HG03457 (cell line): ENCODE results near the gene COA8.
"Not testable (repeated sequence)": the region's sequence is repeated elsewhere in the genome, so short reads cannot be mapped to it uniquely, and the experiment has no call there.

Experiments used
- ATAC-seq: cut with Tn5 transposase; IDR thresholded peaks from one replicate; pipeline ENCODE4 v1.9.1; 2021; ENCODE audit warnings: moderate number of reproducible peaks; ENCODE audit not compliant: unreplicated experiment

The COA8 gene

DNA sequence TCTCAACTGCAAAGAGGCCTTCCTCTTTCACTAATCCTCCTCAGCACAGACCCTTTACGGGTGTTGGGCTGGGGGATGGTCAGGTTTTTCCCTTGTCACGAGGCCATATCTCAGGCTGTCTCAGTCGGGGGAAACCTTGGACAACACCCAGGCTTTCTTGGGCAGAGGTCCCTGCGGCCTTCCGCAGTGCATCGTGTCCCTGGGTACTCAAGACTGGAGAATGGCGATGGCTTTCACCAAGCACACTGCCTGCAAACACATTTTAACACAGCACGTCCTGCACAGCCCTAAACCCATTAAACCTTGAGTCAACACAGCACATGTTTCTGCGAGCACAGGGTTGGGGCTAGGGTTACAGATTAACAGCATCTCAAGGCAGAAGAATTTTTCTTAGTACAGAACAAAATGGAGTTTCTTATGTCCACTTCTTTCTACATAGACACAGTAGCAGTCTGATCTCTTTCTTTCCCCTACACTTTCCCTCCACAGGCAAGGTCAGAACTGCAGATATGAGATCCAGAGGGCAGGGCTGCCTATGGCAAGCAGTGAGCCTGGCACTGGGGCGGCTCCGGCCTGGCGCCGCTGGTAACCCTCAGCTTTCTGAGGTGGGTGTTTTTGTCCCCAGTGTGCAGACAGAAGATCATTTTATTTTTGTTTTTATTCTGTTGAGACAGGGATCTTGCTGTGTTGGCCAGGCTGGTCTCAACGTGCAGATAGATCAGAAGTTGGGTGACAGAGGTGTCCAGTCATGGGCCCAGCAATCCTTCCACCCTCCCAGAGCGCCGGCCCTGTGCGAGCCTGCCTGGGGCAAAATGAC is 37.1 kb upstream of the COA8 start:
- ATAC-seq, result not testable (repeated sequence)

- no peak for ATAC-seq
These were observed 36.4 kb upstream of the COA8 start for GRCh38 chr14:103526247-103526913.

DNA sequence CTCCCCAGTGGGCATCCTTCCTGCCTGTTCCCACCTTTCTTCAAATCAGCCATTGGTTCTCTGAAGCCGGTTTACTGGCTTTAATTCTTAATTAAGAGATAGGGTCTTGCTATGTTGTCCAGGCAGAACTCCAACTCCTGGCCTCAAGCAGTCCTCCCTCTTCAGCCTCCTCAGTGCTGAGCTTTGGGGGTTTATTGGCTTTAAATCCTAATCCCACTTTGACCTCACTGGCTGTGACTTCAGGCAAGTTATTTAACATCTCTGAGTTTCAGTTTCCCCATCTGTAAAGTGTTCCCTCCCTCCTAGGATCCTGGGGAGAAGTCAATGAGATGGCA is 35.9 kb upstream of the COA8 start:
- no peak for ATAC-seq

DNA sequence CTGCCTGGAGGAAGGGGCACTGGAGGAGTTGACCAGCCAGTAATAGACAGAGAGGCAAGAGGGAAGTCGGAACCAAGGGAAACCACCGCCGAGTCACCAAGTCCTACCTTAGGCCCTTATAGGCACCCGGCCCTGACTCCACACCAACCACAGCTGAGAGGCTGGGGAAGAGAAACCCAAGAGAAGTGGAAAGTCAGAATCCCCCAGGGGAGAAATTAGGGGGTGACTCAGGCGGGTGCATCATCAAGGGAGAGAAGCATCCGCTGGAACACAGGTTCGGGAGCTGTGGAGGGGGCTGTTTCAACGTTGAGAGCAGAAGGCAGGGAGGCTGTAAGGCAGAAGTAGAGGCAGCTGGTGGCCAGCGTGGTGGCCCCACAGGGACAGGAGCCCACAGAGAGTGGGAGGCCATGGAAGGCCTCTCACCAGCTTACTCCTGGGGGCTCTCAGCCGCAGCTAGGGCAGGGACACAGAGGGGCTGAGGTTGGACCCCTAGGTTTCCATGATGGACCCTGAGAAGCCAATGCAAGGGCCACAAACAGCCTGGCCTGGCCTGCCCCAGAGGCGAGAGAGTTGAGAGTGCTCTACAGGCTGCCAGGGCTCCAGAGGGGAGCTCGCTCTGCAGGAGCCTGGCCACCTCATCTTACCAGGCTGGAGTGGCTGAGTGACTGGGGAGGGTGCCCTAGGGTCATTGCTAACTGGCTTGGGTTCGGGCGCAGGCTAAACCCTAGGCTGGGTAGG is 35.2 kb upstream of the COA8 start:
- no peak for ATAC-seq

GRCh38 chr14:103528146-103528586 is 34.6 kb upstream of the COA8 start:
- no peak for ATAC-seq

GRCh38 chr14:103528587-103529382 is 34.0 kb upstream of the COA8 start, which contains the start of gene TRMT61A:
TSS of gene TRMT61A (plus strand) at chr14:103529196. CDS start at chr14:103529979, 783 bp downstream.
- no peak for ATAC-seq

- no peak for ATAC-seq
These were observed 33.1 kb upstream of the COA8 start for GRCh38 chr14:103529383-103530365.

DNA sequence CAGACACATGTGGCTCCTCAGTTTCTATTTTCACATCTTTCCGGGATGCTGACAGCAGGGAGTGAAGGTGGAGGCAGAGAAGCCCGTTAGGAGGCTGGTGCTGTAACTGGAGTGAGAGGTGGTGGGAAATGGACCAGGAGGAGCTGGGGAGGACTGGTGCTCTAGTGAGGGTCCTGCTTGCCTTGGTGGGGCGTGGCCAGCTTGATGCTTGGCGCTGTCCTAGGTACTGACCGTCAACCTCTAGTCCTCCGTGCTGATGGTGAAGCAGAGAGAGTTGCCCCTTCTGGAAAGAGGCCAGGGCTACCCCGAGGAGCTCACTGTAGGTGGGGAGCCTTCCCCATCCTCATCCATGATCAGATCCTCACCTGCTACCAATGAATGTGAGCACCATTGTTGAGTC is 32.4 kb upstream of the COA8 start:
- ATAC-seq, result no peak

DNA sequence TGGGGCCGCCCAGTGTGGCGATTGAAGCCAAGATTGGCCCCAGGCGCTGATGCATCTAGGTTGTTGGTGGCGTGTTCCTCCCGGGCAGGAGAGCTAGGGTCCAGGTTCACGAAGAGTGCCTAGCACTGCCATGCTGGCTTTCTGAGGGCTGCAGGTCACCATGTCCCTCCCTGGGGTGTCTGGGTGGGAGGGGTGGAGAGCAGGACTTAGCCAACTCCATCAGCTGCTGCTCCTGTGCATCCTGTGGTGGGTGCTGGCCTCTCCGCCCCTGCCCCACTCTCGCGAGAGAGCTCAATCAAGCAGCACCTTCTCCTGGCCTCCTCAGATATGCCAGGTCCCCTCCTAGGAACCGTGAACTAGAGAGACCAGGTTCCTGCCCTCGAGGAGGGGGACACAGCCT is 31.9 kb upstream of the COA8 start:
- ATAC-seq, result no peak

DNA sequence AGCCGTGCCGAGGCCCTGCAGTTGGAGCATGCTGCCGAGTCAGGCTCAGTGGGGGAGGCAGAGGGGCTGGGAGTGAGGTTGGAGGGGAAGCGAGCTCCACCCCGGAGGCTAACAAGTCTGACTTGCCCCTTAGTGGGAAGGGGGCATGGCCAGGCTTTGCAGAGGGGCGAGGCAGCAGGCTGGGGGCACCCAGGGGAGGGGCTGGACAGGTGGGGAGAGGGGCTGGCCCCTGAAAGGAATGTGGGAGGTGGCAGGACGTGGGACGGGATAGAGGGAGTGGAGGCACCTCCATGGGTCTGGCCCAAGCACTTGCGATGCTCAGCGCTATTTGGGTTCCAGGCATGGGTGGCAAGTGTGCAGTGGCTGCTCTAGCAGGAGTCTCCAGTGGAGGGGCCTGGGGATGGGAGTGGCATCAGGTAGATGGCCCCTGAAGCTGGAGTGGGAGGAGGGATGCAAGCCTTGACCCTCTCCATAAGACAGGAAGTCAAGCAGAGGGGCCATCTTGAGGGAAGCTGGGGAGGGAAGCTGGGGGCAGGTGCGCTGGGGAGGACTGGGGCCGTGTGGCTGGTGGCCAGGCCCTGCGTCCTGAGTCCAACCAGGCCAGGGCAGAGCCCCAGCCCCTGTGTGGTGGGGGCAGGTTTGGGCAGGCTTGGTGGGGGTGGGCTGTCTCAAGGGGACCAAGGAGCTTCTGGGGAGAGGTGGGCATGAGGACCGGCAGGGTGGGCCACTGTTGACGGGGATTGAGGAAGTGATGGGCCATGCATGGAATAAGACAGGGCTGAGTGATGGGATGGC is 31.1 kb upstream of the COA8 start:
- ATAC-seq, result no peak

- no peak for ATAC-seq
These were observed 30.3 kb upstream of the COA8 start for GRCh38 chr14:103532216-103533136.

- no peak for ATAC-seq
These were observed 29.4 kb upstream of the COA8 start for GRCh38 chr14:103533137-103533998.

DNA sequence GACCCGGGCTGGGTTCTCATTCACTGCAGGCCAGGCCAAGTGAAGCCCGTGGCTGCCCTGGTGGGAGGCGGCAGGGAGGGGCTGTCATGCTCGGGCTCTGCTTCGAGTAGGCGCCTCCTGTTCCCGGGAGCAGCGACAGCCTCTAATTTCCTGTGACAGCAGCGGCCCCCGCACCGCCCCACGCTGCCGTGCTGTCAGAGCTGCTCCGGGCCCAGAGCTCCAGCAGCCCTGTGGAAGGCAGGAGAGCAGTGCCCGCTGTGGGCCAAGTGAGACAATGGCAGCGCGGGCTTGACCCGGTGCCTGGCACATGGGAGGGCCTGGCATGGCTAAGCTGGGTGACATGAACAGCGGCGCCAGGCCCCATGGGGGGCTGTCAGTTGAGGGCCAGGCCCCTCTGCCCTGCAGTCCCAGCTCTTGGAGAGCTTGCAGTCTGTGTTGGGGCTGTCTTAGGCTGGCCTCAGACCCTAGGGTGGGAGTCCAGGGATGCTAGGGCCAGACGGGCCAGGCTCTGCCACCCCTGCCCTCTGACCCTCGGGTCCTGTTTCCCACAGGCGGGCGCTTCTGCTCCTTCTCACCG is 28.7 kb upstream of the COA8 start:
- ATAC-seq, result no peak

DNA sequence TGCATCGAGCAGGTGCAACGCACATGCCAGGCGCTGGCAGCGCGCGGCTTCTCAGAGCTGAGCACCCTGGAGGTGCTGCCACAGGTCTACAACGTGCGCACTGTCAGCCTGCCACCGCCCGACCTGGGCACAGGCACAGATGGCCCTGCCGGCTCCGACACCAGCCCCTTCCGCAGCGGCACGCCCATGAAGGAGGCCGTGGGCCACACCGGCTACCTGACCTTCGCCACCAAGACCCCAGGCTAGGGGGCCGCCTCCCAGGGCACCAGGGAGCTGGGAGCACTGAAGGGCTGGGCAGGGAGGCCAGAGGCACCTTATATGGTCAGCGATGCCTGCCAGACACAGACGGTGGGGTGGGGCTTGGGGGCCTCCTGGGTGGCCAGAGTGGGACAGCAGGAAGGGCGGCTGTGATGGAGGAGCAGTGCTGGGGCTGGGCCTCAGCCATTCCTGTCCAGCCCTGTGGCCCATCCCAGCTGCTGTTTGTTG is 28.1 kb upstream of the COA8 start:
- ATAC-seq, result no peak

GRCh38 chr14:103535081-103535890 is 27.5 kb upstream of the COA8 start:
- ATAC-seq, result no peak
